HFF-Myc (cell line): ENCODE results near the gene ZNF674.

Experiments used
- DNase-seq: peaks from one replicate; pipeline ENCODE4 v3.0.0-alpha.2; 2011; ENCODE audit warnings: low read depth; ENCODE audit errors: extremely low read depth
- H3K4me3 ChIP-seq: replicated peaks from 2 replicates; pipeline ENCODE4 v1.5.1; 2011; ENCODE audit warnings: low read depth, mild to moderate bottlenecking, control low read depth, low read length
- TF ChIP-seq, protein P1 (sequence below): IDR thresholded peaks from 2 replicates; pipeline ENCODE4 v1.5.1; 2012; ENCODE audit warnings: mild to moderate bottlenecking, low read depth, low read length, control low read depth; ENCODE audit errors: missing control alignments

ZNF674 gene

DNA sequence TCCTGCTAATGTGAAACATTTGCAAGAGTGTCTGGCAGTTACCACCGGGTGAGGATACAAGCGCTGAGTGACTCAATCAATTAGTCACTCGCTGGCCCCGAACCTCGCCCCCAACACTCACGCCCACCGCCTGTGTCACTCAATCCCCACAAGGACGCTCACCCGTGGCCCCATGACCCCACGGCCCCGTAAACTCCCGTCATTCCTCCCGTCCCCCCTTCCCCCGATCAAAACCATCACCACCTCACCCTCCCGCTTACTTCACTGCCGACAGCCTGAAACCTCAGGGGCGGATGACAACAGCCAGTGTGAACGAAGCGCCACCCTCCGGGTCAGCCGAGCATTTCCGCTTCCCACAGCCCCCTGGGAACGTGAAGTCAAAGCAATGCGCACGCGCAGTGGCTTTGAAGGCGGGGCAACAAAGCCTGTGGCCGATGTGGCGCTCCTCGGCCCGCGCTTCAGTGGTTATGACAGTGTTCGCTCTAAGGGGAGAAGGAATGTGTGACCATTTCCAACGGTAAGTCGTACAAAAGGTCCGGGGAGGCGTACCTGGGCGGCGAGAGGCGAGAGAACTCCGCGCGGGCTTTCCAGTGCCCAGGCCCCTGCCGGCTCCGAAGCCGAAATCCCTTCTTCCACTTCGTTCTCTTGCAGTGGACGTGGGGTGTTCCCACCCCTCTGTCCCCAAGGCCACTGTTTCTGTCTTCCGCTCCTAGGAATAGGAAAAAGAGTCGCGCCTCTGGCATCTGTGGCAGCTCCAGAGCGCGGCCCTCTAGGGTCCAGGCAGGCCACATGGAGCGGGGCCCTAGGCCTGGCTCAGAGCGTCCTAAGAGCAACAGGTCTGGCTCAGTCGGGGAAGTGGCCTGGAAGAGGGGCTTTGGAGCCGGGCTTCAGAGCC, at the start of gene ZNF674:
Gene ZNF674 (minus strand): TSS at position 311 of the 895 bp plus-strand sequence. CDS start 3,334 bp downstream, outside the sequence.
- H3K4me3 ChIP-seq, result peak within 1 kb of the TSS; percentile 88
- TF ChIP-seq, protein P1, sequence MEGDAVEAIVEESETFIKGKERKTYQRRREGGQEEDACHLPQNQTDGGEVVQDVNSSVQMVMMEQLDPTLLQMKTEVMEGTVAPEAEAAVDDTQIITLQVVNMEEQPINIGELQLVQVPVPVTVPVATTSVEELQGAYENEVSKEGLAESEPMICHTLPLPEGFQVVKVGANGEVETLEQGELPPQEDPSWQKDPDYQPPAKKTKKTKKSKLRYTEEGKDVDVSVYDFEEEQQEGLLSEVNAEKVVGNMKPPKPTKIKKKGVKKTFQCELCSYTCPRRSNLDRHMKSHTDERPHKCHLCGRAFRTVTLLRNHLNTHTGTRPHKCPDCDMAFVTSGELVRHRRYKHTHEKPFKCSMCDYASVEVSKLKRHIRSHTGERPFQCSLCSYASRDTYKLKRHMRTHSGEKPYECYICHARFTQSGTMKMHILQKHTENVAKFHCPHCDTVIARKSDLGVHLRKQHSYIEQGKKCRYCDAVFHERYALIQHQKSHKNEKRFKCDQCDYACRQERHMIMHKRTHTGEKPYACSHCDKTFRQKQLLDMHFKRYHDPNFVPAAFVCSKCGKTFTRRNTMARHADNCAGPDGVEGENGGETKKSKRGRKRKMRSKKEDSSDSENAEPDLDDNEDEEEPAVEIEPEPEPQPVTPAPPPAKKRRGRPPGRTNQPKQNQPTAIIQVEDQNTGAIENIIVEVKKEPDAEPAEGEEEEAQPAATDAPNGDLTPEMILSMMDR, result peak; percentile 19
- peak; percentile 72 for DNase-seq

DNA sequence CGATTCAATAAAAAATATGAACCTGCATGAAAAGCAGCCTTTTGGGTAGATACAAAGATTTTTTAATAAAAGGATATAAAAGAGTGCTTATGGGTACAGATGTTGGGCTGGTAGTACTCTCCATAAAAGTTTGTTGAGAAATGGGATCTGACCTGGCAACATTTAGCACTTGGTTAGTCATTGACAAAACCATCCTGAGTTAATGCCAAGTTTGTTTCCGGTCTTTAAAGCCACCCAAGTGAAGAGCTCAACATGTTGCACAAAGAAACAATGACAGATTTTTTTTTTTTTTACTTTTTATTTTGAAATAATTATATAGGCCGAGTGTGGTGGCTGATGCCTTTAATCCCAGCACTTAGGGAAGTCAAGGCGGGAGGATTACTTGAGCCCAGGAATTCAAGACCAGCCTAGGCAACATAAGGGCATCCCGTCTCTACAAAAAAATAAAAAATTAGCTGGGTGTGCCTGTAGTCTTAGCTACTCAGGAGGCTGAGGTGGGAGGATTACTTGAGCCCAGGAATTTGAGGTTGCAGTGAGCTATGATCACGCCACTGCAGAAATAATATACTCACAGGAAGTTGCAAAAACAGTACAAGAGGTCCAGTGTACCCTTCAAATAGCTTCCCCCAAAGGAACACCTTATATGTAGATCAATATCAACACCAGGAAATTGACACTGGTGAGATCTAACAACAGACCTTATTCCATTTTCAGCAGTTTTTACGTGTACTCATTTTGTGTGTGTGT, 44.9 kb upstream of the ZNF674 start:
- no peak overlapping the region for H3K4me3 ChIP-seq
- no peak for DNase-seq
- TF ChIP-seq, protein P1, result no peak

- H3K4me3 ChIP-seq, result no peak overlapping the region
- no peak for DNase-seq
Observed at GRCh38 chrX:46588263-46588662, 43.0 kb upstream of the ZNF674 start.

GRCh38 chrX:46587753-46588171, 42.5 kb upstream of the ZNF674 start:
- TF ChIP-seq, protein P1, result no peak
- H3K4me3 ChIP-seq, result no peak overlapping the region
- no peak for DNase-seq

More at GRCh38 chrX:46588263-46588662, 43.0 kb upstream of the ZNF674 start:
- TF ChIP-seq, protein P1, result no peak

DNA sequence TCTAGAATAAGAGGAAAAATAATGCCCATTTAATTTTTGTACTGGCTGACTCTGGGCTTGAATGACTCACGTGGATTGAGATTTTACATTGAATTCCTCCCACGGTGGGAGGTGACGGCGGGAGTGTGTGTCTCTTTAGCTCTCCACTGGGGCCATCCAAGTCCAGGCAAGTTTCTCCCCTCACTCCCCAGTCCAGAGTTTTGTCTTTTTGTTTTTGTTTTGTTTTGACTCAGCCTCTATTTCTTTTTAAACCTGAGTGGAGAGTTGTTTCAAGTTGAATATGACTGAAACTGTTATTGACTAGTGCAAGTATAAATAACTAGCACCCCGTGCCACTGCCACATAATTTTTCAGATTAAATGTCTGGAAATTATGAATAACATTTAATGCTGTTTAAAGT, 41.9 kb upstream of the ZNF674 start:
- DNase-seq, result no peak
- H3K4me3 ChIP-seq, result no peak overlapping the region
- TF ChIP-seq, protein P1, result no peak

- H3K4me3 ChIP-seq, result no peak overlapping the region
- DNase-seq, result no peak
- TF ChIP-seq, protein P1, result no peak
Observed at GRCh38 chrX:46584736-46585135, 39.5 kb upstream of the ZNF674 start.
